Peyer's patch (tissue), 4 donors: ENCODE measurements around the gene USP4.

ENCODE experiments used
- POLR2A ChIP-seq, 2 donors: fragments of 450-650 bp; IDR thresholded peaks; one replicate each; pipeline ENCODE4 v1.5.1; 2017; ENCODE audit warnings: antibody characterized with exemption in 2 of 2, mild to moderate bottlenecking in 2 of 2, moderate library complexity in 2 of 2
- TF ChIP-seq, protein P1 (sequence below), 6 experiments: fragments of 450-650 bp in 4 of 6; fragments of 200-600 bp in 2 of 6; sonication (generic) in 1 of 6; IDR thresholded peaks; one replicate each; pipeline ENCODE4 v1.5.1; 2017 to 2019; ENCODE audit warnings: antibody characterized with exemption in 6 of 6, mild to moderate bottlenecking in 3 of 6, moderate library complexity in 1 of 6

DNA sequence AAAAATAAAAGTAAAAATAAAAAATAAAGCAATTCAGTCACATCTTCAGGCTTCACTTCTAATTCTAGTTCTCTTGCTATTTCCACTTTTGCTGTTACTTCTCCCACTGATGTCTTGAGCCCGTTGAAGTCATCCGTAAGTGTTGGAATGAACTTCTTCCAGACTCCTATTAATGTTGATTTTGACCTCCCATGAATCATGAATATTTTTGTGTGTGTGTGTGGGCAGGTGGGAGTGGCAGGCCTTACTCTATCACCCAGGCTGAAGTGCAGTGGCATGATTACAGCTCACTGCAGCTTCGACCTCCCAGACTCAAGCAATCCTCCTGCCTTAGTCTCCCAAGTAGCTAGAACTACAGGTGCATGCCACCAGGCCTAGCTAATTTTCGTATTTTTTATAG is 10.7 kb downstream of the USP4 start:
- TF ChIP-seq, protein P1, sequence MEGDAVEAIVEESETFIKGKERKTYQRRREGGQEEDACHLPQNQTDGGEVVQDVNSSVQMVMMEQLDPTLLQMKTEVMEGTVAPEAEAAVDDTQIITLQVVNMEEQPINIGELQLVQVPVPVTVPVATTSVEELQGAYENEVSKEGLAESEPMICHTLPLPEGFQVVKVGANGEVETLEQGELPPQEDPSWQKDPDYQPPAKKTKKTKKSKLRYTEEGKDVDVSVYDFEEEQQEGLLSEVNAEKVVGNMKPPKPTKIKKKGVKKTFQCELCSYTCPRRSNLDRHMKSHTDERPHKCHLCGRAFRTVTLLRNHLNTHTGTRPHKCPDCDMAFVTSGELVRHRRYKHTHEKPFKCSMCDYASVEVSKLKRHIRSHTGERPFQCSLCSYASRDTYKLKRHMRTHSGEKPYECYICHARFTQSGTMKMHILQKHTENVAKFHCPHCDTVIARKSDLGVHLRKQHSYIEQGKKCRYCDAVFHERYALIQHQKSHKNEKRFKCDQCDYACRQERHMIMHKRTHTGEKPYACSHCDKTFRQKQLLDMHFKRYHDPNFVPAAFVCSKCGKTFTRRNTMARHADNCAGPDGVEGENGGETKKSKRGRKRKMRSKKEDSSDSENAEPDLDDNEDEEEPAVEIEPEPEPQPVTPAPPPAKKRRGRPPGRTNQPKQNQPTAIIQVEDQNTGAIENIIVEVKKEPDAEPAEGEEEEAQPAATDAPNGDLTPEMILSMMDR (IDR thresholded peaks at IDR 0.05): no peak
- TF ChIP-seq POLR2A (IDR thresholded peaks at IDR 0.05): no peak
